ENCODE data around the gene NRARP. TPM values are rescaled to one million over a fixed set of nuclear protein-coding genes. Genes with fewer than 3 reads are reported as not detected.

The NRARP gene
- total RNA-seq, 4 donors from 2014 or later: 3.1 to 13.5 (median 3.9) TPM

DNA sequence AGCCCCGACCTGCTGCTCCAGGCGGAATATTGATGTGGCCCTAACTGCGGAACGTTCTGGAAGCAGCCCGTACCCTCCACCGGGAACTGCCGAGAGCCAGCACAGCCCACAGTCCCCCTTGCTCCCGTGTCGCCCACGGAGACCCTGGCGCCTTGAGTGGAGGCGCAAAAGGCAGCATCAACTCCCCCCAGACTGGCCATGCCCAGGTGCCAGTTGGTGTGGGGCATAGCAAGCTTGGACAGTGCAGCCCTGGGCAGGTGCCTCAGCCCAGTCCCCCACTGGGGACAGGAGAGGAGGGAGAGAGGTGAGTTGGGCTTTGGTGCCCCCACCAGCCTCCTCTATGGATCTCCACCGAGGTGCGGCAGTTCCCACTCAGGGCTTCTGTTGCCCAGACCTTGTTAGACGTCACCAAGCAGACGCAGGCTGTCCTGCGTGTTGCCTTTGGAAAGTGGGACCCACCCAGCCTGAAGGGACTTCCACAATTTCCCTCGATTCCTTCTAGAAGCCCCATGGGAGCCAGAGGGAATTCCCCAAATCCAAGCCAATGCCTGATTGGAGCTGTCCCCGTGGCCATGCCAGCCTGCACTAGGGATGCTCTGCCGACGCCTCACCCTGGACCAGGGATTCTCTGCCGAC, 19.8 kb upstream of the NRARP start:
- Histone ChIP-seq H3K4me1 (peaks cover 0 to 26% (median 3%) of the 10 kb centered on the region in 4 donors), H3K27me3 (peaks cover 0 to 13% of the 10 kb centered on the region in 2 donors), H3K9me3 (no peaks in the 10 kb centered on the region), H3K36me3 (peaks cover 0 to 17% (median 0%) of the 10 kb centered on the region in 3 donors), H3K4me3 (no peak overlapping the region), H3K27ac (no peak overlapping the region)
- DNase-seq (ENCODE audit: low spot score in 2 of 2): no peak
- TF ChIP-seq EP300 (IDR thresholded peaks at IDR 0.05) (no peak), POLR2A (IDR thresholded peaks at IDR 0.05) (no peak)
- 91 to 92% methylated on average over 15 to 16 of the region's 22 CpGs for WGBS, 2 donors

DNA sequence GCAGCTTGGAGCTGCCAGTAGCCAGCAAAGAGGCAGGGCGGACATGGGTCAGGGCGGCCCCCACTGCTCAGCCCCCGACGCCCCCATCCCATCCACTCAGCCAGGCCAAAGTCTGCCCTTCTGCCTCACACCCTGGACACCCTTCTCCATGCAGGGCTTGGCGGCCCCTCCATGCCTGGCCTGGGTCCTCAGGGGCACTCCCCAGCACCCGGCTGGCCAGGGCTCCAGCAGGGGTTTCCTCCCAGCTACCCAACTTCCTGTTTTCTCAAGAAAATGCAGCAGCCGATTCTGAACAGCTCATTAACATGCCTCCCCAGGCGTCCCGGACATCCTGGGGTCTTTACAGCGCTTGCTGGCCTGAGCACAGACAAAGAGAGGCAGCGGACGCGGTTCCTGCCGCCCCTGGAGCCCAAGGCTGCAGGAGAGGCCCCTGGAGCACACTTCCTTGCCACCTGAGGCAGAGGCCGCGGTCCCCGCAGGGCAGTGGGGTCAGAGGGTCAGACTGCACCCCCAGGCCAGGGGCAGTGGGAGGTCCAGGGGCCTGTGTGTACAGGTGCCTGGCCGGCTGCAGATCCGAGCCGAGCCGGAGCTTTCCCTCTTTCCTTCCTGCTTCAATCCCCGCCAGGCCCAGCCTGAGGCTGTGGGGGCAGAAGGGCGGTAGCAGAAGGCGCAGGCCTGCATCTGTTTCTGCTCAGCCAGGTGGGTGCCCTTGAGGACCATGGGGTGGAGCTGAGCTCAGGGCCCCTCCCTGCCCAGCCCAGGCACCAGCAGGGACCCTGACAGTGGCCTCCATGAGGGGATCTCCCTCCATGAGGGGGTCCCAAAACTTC, 18.7 kb upstream of the NRARP start:
- H3K36me3 ChIP-seq: peaks cover 0 to 17% (median 0%) of the 10 kb centered on the region in 3 donors
- peak overlapping the region in 1 of 4 donors; percentile 16 for H3K27ac ChIP-seq
- no peaks in the 10 kb centered on the region for H3K9me3 ChIP-seq
- H3K27me3 ChIP-seq: peaks cover 0 to 21% of the 10 kb centered on the region in 2 donors
- H3K4me1 ChIP-seq: peaks cover 0 to 36% (median 11%) of the 10 kb centered on the region in 4 donors
- H3K4me3 ChIP-seq: no peak overlapping the region
- no peak for TF ChIP-seq CTCF (IDR thresholded peaks at IDR 0.05)
- TF ChIP-seq EP300 (IDR thresholded peaks at IDR 0.05): no peak
- no peak for TF ChIP-seq POLR2A (IDR thresholded peaks at IDR 0.05)
- DNase-seq (ENCODE audit: low spot score in 2 of 2): no peak
- WGBS, 2 donors: 60 to 79% methylated on average over 8 to 15 of the region's 24 CpGs

- Histone ChIP-seq H3K4me1 (peaks cover 0 to 45% (median 19%) of the 10 kb centered on the region in 4 donors), H3K36me3 (peaks cover 0 to 17% (median 0%) of the 10 kb centered on the region in 3 donors), H3K9me3 (no peaks in the 10 kb centered on the region), H3K4me3 (no peak overlapping the region), H3K27me3 (peaks cover 0 to 29% of the 10 kb centered on the region in 2 donors), H3K27ac (peak overlapping the region in 2 of 4 donors; percentile 72 to 83)
- TF ChIP-seq EP300 (IDR thresholded peaks at IDR 0.05): no peak
- TF ChIP-seq CTCF (IDR thresholded peaks at IDR 0.05): no peak
- no peak for TF ChIP-seq POLR2A (IDR thresholded peaks at IDR 0.05)
- 85 to 91% methylated on average over 13 to 17 of the region's 22 CpGs for WGBS, 2 donors
- DNase-seq (ENCODE audit: low spot score in 2 of 2): no peak
These were observed 17.9 kb upstream of the NRARP start for GRCh38 chr9:137319739-137320551.

- no peak for DNase-seq (ENCODE audit: low spot score in 2 of 2)
- H3K27me3 ChIP-seq: peaks cover 0 to 36% of the 10 kb centered on the region in 2 donors
These were observed 17.1 kb upstream of the NRARP start for GRCh38 chr9:137319011-137319738.

More at GRCh38 chr9:137319011-137319738, 17.1 kb upstream of the NRARP start:
- TF ChIP-seq EP300 (IDR thresholded peaks at IDR 0.05) (peak; percentile 48 to 62), POLR2A (IDR thresholded peaks at IDR 0.05) (no peak), CTCF (IDR thresholded peaks at IDR 0.05) (peak in 3 of 5 experiments; percentile 35 to 70 (median 51))
- no peak overlapping the region for H3K4me3 ChIP-seq
- no peaks in the 10 kb centered on the region for H3K9me3 ChIP-seq
- peaks cover 0 to 17% (median 0%) of the 10 kb centered on the region in 3 donors for H3K36me3 ChIP-seq
- peak overlapping the region in 3 of 4 donors; percentile 30 to 83 (median 72) for H3K27ac ChIP-seq
- H3K4me1 ChIP-seq: peaks cover 0 to 52% (median 25%) of the 10 kb centered on the region in 4 donors
- WGBS, 2 donors: 51 to 73% methylated on average over 19 to 20 of the region's 26 CpGs

Data from tibial nerve (tissue), 4 donors.